B cell (primary cell): Measurements from ENCODE around the gene BAHCC1.

Experiments
- EZH2 ChIP-seq: IDR thresholded peaks from 2 replicates; pipeline ENCODE4 v1.6.1; 2012; ENCODE audit warnings: borderline replicate concordance, low read depth, mild to moderate bottlenecking, moderate library complexity, low read length; ENCODE audit not compliant: insufficient read depth, poor library complexity, severe bottlenecking
- TF ChIP-seq, protein P1 (sequence below): fragments of 200-600 bp; IDR thresholded peaks from one replicate; pipeline ENCODE4 v1.8.0; 2022; ENCODE audit warnings: antibody characterized with exemption, mild to moderate bottlenecking

DNA sequence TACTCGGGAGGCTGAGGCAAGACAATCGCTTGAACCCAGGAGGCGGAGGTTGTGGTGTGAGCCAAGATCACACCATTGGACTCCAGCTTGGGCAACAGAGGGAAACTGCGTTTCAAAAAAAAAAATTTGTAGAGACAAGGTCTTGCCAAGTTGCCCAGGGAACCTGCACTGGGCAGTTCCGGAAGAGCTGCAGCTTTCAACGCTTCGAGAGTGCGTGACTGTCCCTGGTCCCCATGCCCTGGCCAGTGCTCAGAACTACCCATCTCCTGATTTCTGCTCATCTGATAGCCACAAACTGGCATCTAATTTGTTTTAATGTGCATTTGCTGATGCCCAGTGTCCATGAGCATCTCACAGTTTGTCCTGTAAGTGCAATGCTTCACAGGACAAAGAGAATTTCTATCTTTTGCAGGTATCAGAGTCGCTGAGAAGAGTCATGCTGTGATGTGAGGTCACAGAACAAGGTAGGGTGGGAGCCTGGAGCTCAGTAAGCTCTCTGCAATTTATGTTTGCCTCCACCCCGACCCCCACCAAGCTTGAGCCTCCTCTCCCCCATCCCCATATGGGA lies 113.5 kb downstream of the BAHCC1 start:
- TF ChIP-seq, protein P1, sequence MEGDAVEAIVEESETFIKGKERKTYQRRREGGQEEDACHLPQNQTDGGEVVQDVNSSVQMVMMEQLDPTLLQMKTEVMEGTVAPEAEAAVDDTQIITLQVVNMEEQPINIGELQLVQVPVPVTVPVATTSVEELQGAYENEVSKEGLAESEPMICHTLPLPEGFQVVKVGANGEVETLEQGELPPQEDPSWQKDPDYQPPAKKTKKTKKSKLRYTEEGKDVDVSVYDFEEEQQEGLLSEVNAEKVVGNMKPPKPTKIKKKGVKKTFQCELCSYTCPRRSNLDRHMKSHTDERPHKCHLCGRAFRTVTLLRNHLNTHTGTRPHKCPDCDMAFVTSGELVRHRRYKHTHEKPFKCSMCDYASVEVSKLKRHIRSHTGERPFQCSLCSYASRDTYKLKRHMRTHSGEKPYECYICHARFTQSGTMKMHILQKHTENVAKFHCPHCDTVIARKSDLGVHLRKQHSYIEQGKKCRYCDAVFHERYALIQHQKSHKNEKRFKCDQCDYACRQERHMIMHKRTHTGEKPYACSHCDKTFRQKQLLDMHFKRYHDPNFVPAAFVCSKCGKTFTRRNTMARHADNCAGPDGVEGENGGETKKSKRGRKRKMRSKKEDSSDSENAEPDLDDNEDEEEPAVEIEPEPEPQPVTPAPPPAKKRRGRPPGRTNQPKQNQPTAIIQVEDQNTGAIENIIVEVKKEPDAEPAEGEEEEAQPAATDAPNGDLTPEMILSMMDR, result no peak
- no peak for TF ChIP-seq EZH2
